ENCODE results near the gene RTKN.
A peak's percentile ranks its signal among the peaks of the same experiment; 100 is the strongest.
"Not testable (repeated sequence)": the region's sequence is repeated elsewhere in the genome, so short reads cannot be mapped to it uniquely, and the experiment has no call there.

RTKN gene

GRCh38 chr2:74474481-74474880 is 32.7 kb upstream of the RTKN start:
- Histone ChIP-seq H3K9ac (ENCODE audit: low read depth, low read length) (no peak overlapping the region), H3K36me3 (ENCODE audit: insufficient read depth, low read depth, low read length) (peaks cover 22% of the 10 kb centered on the region), H3K27ac (ENCODE audit: low read length) (no peak overlapping the region), H3K4me3 (ENCODE audit: low read length) (no peak overlapping the region), H3K9me3 (ENCODE audit: insufficient read depth, low read depth, low read length) (no peaks in the 10 kb centered on the region), H3K27me3 (ENCODE audit: insufficient read depth, low read length) (no peaks in the 10 kb centered on the region), H3K4me1 (ENCODE audit: insufficient read depth, low read length) (no peaks in the 10 kb centered on the region; the same call in 1 of the 2 replicates)

GRCh38 chr2:74472945-74473258 is 31.2 kb upstream of the RTKN start:
- no peaks in the 10 kb centered on the region for H3K27me3 ChIP-seq (ENCODE audit: insufficient read depth, low read length)
- peaks cover 22% of the 10 kb centered on the region for H3K36me3 ChIP-seq (ENCODE audit: insufficient read depth, low read depth, low read length)
- peak overlapping the region; percentile 59 for H3K27ac ChIP-seq (ENCODE audit: low read length)
- no peaks in the 10 kb centered on the region for H3K9me3 ChIP-seq (ENCODE audit: insufficient read depth, low read depth, low read length)
- peak overlapping the region; percentile 97 for H3K4me3 ChIP-seq (ENCODE audit: low read length)
- H3K9ac ChIP-seq (ENCODE audit: low read depth, low read length), result peak overlapping the region; percentile 88
- H3K4me1 ChIP-seq (ENCODE audit: insufficient read depth, low read length), result no peaks in the 10 kb centered on the region; the same call in 1 of the 2 replicates

- H3K4me1 ChIP-seq (ENCODE audit: insufficient read depth, low read length), result no peaks in the 10 kb centered on the region; the same call in 1 of the 2 replicates
- peak within 1 kb of the TSS; percentile 59 for H3K27ac ChIP-seq (ENCODE audit: low read length)
- peaks cover 18% of the 10 kb centered on the region for H3K36me3 ChIP-seq (ENCODE audit: insufficient read depth, low read depth, low read length)
- peak within 1 kb of the TSS; percentile 88 for H3K9ac ChIP-seq (ENCODE audit: low read depth, low read length)
- no peaks in the 10 kb centered on the region for H3K9me3 ChIP-seq (ENCODE audit: insufficient read depth, low read depth, low read length)
- no peaks in the 10 kb centered on the region for H3K27me3 ChIP-seq (ENCODE audit: insufficient read depth, low read length)
- peak within 1 kb of the TSS; percentile 97 for H3K4me3 ChIP-seq (ENCODE audit: low read length)
Observed at GRCh38 chr2:74472086-74472944, 30.6 kb upstream of the RTKN start, which contains the start of gene MRPL53. MRPL53 (minus strand) TSS chr2:74472680; CDS start chr2:74472660, 20 bp downstream.

- H3K4me3 ChIP-seq (ENCODE audit: low read length), result peak overlapping the region; percentile 97
- peak overlapping the region; percentile 88; the same call in 1 of the 2 replicates for H3K9ac ChIP-seq (ENCODE audit: low read depth, low read length)
- H3K27ac ChIP-seq (ENCODE audit: low read length), result no peak overlapping the region
- peaks cover 18% of the 10 kb centered on the region for H3K36me3 ChIP-seq (ENCODE audit: insufficient read depth, low read depth, low read length)
- no peaks in the 10 kb centered on the region; the same call in 1 of the 2 replicates for H3K4me1 ChIP-seq (ENCODE audit: insufficient read depth, low read length)
- H3K27me3 ChIP-seq (ENCODE audit: insufficient read depth, low read length), result no peaks in the 10 kb centered on the region
- no peaks in the 10 kb centered on the region for H3K9me3 ChIP-seq (ENCODE audit: insufficient read depth, low read depth, low read length)
Observed at GRCh38 chr2:74471332-74472065, 29.8 kb upstream of the RTKN start.

DNA sequence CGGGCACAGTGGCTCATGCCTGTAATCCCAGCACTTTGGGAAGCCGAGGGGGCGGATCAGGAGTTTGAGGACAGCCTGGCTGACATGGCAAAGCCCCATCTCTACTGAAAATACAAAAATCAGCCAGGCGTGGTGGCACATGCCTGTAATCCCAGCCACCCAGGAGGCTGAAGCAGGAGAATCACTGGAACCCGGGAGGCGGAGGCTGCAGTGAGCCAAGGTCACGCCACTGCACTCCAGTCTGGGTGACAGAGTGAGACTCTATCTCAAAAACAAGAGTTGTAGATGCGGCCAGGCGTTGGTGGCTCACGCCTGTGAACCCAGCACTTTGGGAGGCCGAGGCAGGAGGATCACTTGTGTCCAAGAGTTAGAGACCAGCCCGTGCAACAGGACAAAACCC is 29.0 kb upstream of the RTKN start:
- H3K27me3 ChIP-seq (ENCODE audit: insufficient read depth, low read length); H3K9ac ChIP-seq (ENCODE audit: low read depth, low read length); H3K4me1 ChIP-seq (ENCODE audit: insufficient read depth, low read length); H3K4me3 ChIP-seq (ENCODE audit: low read length); H3K27ac ChIP-seq (ENCODE audit: low read length); H3K9me3 ChIP-seq (ENCODE audit: insufficient read depth, low read depth, low read length): not testable (repeated sequence)
- H3K36me3 ChIP-seq (ENCODE audit: insufficient read depth, low read depth, low read length), result peaks cover 17% of the 10 kb centered on the region

- Histone ChIP-seq H3K4me1 (ENCODE audit: insufficient read depth, low read length) (no peaks in the 10 kb centered on the region; the same call in 1 of the 2 replicates), H3K9me3 (ENCODE audit: insufficient read depth, low read depth, low read length) (no peaks in the 10 kb centered on the region), H3K4me3 (ENCODE audit: low read length) (peak overlapping the region; percentile 89), H3K9ac (ENCODE audit: low read depth, low read length) (peak overlapping the region; percentile 87), H3K27me3 (ENCODE audit: insufficient read depth, low read length) (no peaks in the 10 kb centered on the region), H3K27ac (ENCODE audit: low read length) (no peak overlapping the region), H3K36me3 (ENCODE audit: insufficient read depth, low read depth, low read length) (peaks cover 18% of the 10 kb centered on the region)
Observed at GRCh38 chr2:74464406-74464805, 22.7 kb upstream of the RTKN start.

GRCh38 chr2:74462786-74463105 is 21.0 kb upstream of the RTKN start:
- no peak overlapping the region for H3K9ac ChIP-seq (ENCODE audit: low read depth, low read length)
- H3K4me3 ChIP-seq (ENCODE audit: low read length), result no peak overlapping the region
- H3K9me3 ChIP-seq (ENCODE audit: insufficient read depth, low read depth, low read length), result no peaks in the 10 kb centered on the region
- no peaks in the 10 kb centered on the region; the same call in 1 of the 2 replicates for H3K4me1 ChIP-seq (ENCODE audit: insufficient read depth, low read length)
- no peak overlapping the region for H3K27ac ChIP-seq (ENCODE audit: low read length)
- no peaks in the 10 kb centered on the region for H3K27me3 ChIP-seq (ENCODE audit: insufficient read depth, low read length)
- peaks cover 18% of the 10 kb centered on the region for H3K36me3 ChIP-seq (ENCODE audit: insufficient read depth, low read depth, low read length)

DNA sequence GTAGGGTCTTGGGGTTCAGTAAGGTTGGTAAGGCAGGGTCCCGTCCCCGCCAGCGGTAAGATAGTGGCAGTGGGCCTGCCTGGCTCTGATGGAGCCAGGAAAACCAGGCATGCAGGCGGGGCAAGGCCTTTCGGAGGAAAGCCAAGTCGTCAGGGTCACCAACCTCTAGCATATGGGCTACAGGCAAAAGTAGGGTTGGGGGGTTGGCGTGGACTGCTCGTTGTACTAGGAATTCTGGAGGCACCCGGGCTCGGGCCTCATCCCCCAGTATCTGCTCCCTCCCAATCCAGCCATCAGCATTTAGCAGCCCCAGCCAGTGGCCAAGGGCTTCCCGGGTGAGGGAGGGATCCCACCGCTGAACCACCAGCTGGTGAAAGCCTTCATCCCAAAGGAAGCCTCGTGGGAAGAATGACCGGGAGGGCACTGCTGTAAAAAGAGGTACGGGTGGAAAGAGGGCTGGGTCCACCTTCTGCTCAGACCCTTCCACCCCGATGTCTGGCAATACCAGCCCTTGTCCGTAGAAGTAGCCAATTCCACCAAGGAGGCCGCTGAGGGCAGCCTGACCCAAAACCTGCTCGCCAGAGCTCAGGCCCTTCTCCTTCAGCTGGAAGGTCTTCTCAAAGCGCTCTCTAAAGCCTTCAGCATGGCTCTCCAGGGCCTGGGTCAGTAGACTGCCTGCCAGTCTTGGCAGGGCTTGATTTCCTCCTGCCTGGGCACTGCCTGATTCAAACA is 20.5 kb upstream of the RTKN start:
- H3K27ac ChIP-seq (ENCODE audit: low read length), result no peak overlapping the region
- H3K9me3 ChIP-seq (ENCODE audit: insufficient read depth, low read depth, low read length), result no peaks in the 10 kb centered on the region
- H3K36me3 ChIP-seq (ENCODE audit: insufficient read depth, low read depth, low read length), result peaks cover 18% of the 10 kb centered on the region
- no peak overlapping the region for H3K4me3 ChIP-seq (ENCODE audit: low read length)
- H3K27me3 ChIP-seq (ENCODE audit: insufficient read depth, low read length), result no peaks in the 10 kb centered on the region
- no peak overlapping the region for H3K9ac ChIP-seq (ENCODE audit: low read depth, low read length)
- no peaks in the 10 kb centered on the region; the same call in 1 of the 2 replicates for H3K4me1 ChIP-seq (ENCODE audit: insufficient read depth, low read length)

DNA sequence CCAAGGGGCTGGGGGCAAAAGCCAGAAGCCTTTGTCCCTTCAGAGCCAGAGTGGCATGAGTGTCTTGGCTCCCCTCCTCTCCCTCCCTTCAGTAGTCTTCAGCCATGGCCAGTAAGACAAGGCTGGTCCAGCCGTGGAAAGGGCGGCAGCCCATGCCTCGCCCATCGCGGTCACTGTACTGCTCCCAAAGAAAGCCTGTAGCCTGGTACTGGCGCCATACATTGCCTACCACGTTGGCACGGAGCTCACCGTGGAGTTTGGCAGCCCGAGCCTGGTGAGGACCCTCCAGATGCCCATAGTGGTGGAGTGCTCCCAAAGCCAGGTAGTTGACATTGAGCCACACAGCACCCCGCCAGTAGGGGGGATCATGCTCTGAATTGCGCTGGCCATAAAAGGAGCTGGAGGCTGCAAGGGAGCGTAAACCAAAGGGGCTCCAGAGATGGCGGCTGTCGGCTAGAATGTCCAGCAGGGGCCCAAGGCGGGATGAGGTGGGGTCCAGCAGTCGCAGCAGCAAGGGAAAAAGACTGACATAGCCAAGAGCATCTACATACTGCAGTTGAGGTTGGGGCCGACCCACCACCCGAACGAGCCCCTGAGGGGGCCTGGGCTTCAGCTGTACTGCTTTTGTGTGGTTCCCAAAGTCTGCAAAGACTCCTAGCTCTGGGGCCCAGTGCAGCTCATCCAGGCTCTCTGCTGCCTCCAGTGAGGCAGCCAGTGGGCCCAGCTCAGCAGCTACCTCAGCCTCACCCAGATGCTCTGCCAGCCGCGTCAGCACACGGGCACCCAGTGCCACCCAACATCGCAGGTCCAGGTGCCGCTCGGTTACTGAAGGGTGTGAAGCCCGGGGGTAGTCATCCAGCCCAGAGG is 19.7 kb upstream of the RTKN start:
- Histone ChIP-seq H3K27me3 (ENCODE audit: insufficient read depth, low read length) (no peaks in the 10 kb centered on the region), H3K9ac (ENCODE audit: low read depth, low read length) (no peak overlapping the region), H3K4me1 (ENCODE audit: insufficient read depth, low read length) (peaks cover 3% of the 10 kb centered on the region), H3K9me3 (ENCODE audit: insufficient read depth, low read depth, low read length) (no peaks in the 10 kb centered on the region), H3K36me3 (ENCODE audit: insufficient read depth, low read depth, low read length) (peaks cover 18% of the 10 kb centered on the region), H3K4me3 (ENCODE audit: low read length) (no peak overlapping the region), H3K27ac (ENCODE audit: low read length) (no peak overlapping the region)

- not testable (repeated sequence) for H3K4me3 ChIP-seq (ENCODE audit: low read length); H3K4me1 ChIP-seq (ENCODE audit: insufficient read depth, low read length); H3K27me3 ChIP-seq (ENCODE audit: insufficient read depth, low read length); H3K9ac ChIP-seq (ENCODE audit: low read depth, low read length); H3K27ac ChIP-seq (ENCODE audit: low read length); H3K9me3 ChIP-seq (ENCODE audit: insufficient read depth, low read depth, low read length)
- H3K36me3 ChIP-seq (ENCODE audit: insufficient read depth, low read depth, low read length), result peaks cover 18% of the 10 kb centered on the region
Observed at GRCh38 chr2:74460187-74460586, 18.4 kb upstream of the RTKN start.

Data from iPS-20b (cell line).